ENCODE results near the gene LDB2.

The LDB2 gene

GRCh38 chr4:16838226-16838875 lies 60.1 kb downstream of the LDB2 start:
- DNase-seq = no peak

GRCh38 chr4:16837475-16837874 lies 61.0 kb downstream of the LDB2 start:
- no peak for DNase-seq

- DNase-seq = no peak
Measured at GRCh38 chr4:16836324-16836723, 62.1 kb downstream of the LDB2 start.

- no peak for DNase-seq
Measured at GRCh38 chr4:16835597-16836247, 62.7 kb downstream of the LDB2 start.

- no peak for DNase-seq
Measured at GRCh38 chr4:16834814-16835213, 63.6 kb downstream of the LDB2 start.

- DNase-seq = no peak
Measured at GRCh38 chr4:16833722-16834121, 64.7 kb downstream of the LDB2 start.

- DNase-seq = no peak
Measured at GRCh38 chr4:16830081-16830480, 68.4 kb downstream of the LDB2 start.

DNA sequence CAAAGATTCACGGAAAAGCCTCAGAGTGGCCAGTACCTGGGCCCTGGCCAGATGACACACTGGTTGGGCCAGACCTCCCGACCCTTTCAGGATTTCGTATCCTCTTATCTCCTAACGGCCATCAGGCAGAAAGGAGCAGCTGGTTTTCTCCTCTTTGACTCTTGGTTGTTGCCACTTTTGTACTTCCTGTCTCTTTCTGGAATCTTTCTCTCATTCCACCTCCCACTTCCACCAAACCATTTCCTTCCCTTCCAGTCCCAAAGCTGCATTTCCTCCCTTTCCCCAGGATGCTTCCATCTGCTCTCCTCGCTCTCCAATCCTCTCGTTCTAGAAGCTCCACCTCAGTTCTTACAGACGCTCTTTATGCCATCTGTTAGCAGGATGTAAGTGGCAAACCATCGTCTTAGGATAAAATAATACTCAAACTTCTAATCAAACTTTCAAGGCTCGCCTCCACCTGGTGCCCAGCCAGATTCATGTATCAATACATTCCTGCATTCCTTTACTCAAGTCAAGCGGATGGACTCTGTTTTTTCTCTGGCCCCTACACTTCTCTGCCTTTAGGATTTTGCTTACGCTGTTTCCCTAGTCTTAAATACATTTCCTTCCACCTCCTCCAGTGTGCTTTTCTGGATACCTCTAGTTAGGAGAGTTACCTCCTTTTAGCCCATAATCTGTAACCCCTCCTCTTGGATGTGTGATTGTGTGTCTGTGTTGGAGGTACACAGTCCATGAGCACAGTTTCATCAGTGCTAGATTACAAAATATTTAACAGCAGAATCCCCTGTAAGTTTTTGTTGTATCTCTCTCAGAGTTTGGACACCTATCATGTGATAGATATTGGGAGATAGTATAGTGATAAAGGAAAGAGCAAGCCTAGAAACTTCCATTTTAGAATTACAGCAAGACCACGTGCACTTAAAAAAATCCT lies 70.4 kb downstream of the LDB2 start:
- no peak for DNase-seq

- no peak for DNase-seq
Measured at GRCh38 chr4:16827045-16827444, 71.4 kb downstream of the LDB2 start.

GRCh38 chr4:16826406-16826910 lies 72.0 kb downstream of the LDB2 start:
- DNase-seq = no peak

DNA sequence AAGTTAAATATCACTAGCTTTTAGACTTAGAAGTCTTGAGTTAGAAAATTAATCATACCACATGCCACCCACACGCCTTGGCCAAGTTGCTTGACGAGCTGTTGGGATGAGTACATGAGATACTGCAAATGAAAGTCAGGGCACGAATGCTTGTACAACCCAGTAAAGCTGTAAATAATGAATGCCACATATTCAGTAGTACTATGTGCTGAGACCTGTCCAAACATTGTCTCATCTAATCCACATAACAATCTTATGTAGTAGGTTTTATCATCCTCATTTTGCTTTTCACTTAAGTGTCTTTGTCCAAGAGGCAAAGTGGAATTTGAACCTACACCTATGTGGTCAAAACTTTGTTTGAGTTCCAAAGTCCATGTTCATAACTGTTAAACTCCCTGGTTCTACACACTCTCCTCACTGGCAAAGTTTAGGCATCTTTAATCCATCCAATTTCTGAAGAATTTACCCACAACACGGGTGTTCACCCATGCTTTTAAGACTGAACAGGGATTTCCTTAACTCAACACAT lies 74.1 kb downstream of the LDB2 start:
- DNase-seq = no peak

DNA sequence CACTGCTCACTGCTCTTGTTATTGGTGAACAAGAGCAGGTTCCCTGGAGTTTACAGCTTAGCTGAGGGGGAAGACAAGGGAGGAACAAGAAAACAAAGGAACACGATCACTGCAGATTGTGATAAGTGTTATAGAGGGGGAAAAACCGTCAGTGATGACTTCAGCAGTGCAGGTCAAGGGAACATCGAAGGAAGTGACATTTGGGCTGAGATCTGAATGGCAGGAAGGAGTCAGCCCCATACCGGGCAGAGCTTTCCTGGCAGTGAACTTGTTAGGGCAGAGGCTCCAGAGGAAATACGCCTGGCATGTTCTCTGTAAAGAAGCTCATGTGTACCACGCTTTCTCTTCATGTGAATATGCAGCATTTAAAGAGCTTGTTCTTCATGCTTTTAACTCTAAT lies 78.1 kb downstream of the LDB2 start:
- DNase-seq = no peak

DNA sequence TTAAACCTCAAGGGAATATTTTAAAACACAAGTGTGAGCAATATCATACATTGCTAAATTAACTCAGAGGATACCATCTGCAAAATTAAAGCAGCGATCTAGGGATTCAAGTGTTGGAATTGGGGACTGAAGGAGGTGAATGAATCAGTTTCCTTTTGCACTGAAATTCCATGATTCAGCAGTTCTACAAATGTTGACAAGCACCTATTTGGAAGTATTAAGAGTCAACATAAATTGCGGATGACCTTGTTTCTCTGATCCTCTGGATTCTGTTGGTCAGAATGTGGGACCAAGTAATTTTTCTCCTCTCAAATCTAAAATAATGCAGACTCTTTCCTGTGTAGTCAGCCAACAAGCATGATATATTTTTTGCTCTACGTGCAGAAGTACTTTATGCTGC lies 78.8 kb downstream of the LDB2 start:
- DNase-seq = no peak

DNA sequence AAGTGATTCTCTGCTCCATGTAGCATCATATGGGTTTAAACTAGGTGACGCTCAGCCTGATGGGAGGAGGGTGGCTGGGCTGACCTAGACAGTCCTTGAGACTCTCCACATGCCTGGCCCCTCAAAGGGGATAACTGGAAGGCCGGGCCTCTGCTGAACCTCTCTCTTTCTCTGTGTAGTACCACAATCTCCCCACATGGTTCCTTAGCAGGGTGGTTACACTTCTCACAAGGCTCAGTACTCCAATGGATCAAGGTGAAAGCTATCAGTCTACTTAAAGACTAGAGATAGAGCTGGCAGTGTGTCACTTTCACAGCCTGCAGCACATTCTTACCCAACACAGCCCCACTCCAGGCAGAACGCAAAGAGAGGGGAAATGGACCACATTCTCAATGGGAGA lies 80.4 kb downstream of the LDB2 start:
- no peak for DNase-seq

DNA sequence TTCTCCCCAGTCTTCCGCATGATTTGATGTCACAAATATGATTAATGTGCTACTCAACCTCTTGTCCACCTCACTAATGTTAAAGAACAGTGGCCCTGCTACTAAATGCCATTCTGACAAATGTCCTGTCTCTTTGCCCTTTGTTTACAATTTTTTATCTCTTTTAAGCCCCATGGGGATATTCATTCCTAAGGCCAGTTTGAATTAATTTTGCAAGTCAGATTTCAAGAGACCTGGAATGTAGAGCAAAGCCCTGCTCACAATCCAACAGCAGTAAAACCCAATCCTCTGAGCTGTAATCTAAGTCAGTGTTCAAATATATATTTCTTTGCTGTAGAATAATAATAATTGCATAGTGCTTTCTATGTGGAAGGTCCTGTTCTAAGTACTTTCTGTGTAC lies 81.2 kb downstream of the LDB2 start:
- no peak for DNase-seq

GRCh38 chr4:16814361-16814760 lies 84.1 kb downstream of the LDB2 start:
- DNase-seq = no peak

- no peak for DNase-seq
Measured at GRCh38 chr4:16812041-16812440, 86.4 kb downstream of the LDB2 start.

GRCh38 chr4:16809943-16810342 lies 88.5 kb downstream of the LDB2 start:
- no peak for DNase-seq

DNA sequence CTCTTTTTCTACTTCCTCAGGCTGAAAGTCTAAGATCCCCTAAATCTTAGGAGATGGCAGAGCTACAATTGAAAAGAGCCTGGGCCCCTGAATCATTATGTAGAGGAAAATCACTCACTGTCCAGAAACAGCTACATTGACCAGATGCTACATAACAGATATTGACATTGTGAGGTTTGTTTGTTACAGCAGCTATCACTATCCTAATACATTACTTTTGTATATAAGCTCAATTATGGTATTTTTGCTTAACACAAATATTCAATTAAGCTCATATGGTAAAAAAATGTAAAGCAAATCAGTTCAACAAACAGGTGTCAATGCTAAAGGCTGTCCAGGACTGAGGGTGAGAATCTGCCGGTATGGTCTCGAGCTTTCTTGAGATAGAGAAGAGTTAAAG lies 89.4 kb downstream of the LDB2 start:
- DNase-seq = no peak

GRCh38 chr4:16807355-16807754 lies 91.1 kb downstream of the LDB2 start:
- DNase-seq = no peak

DNA sequence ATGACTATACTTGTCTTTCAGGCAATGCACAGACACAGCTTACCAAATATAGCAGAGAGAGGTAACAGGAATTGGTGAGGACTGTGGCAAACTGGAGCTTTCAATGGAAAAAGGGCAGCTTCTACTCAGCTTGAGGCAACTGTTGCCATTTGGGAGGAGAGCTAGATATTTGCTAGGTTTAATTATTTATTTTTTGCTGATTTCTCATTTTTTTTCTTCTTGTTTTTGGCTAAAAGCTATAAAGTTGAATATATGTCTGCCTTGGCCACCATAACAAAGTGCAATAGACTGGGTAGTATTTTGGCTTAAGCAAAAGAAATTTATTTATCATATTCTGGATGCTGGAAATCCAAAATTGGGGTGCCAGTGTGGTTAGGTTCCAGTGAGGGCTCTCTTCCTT lies 93.9 kb downstream of the LDB2 start:
- no peak for DNase-seq

- no peak for DNase-seq
Measured at GRCh38 chr4:16802044-16802443, 96.4 kb downstream of the LDB2 start.

- DNase-seq = no peak
Measured at GRCh38 chr4:16801356-16801755, 97.1 kb downstream of the LDB2 start.
